Stimulated activated CD8-positive, alpha-beta memory T cell treated with anti-CD3 and anti-CD28 coated beads, Interleukin-4, amount 100 ng/mL, for 24 hours (primary cell): ENCODE results near the gene ASCC2.
A peak's percentile ranks its signal among the peaks of the same experiment; 100 is the strongest.
"Not testable (repeated sequence)": the region's sequence is repeated elsewhere in the genome, so short reads cannot be mapped to it uniquely, and the experiment has no call there.

Experiments used
- DNase-seq: peaks from one replicate; pipeline ENCODE4 v3.0.0-alpha.2; 2020; ENCODE audit warnings: low read depth

ASCC2 gene

DNA sequence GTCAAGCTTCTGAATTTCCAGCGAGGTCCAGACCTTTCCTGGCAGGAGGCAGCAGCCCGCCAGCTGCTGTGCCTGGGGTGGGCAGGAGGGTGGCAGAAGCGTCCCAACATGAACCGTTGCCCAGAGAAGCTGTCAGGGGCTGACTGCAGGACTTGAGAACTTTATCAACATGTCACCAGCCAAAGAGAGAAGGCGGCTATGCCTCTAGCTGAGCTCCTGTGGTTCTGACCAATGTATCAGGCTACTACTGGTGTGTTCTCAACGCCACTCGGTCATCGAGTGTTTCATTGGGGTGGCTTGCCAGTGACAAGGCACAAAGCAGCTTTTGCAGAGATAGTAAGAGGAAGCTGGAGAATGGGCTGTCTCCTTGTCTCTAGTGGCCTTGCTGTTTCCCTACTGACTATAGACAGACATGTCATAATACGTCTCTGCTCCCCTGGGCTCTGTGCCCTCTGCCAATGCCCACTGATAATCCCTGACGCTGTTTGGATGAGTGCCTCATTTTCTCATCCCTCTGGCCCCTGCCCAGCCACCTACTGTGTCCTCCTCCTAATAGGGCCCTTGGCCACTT lies 17.6 kb upstream of the ASCC2 start:
- DNase-seq = no peak

DNA sequence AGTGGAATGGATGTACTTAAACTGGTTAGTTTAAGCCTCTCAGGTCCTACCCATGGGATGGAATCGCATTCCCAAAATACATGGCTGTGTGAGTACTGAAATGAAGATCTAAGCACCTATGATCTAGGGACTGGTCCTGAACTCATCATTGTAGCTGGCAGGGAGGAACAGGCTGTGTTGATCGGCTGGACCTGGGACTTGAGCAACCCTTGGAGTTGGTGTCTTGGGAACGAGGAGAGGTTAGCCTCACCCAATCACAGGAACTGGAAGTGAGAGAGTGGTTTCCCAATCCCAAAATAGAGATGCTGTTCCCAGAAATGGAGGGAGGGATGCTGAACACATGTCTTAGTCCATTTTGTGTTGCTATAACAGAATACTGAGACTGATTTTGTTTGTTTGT lies 16.4 kb upstream of the ASCC2 start:
- no peak for DNase-seq

DNA sequence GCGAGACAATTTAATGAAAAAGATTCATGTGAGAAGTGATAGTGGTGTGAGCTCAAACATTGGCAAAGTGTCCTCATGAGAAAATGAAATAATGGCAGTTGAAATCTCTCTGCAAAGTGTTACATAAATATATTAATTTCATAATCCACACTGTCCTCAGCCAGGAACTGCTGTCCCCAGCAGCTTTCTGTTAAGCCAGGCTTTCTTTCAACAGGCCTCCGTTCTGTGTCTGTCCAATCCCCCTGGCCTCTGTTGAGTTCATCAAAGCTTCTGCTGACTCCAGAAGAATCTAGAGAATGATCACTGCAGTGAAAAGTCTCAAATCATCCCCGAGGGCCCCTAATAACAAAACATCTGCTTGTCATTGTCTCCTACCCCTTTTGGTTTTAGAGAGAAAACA lies 10.0 kb upstream of the ASCC2 start:
- no peak for DNase-seq

DNA sequence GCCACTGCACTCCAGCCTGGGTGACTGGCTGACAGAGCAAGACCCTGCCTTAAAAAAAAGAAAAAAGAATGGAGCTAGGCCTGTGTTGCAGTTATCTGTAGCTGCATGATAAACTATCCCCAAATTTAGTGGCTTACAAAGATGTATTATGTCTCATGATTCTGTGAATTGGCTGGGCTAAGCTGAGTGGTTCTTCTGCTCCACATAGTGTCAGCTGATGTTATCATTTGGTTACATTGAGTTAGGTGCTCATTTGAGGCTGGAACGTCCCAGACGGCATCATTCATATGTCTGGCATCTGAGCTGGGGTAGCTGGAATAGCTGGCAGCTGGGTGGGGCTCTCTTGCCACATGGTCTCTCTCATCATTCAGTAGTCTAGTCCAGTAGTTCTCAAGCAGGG lies 8.2 kb upstream of the ASCC2 start:
- DNase-seq = no peak

DNA sequence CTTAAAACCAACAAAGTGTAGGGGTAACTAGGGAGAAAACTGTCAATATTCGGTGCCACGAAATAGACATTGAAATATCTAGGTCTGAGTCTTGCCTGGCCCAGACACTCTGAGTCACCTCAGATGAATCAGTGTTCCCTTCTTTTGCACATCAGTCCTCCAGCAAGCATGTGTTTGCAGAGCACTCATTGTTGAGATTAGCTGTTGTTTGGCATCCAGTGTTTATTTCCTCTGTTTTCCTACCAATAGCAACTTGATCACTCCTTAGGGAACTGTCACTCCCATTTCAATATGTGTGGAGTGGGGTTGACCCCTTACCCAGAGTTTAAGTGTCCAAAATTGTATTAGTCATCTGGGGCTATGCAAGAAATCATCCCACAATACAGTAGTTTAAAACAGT lies 4.7 kb upstream of the ASCC2 start:
- DNase-seq = no peak

DNA sequence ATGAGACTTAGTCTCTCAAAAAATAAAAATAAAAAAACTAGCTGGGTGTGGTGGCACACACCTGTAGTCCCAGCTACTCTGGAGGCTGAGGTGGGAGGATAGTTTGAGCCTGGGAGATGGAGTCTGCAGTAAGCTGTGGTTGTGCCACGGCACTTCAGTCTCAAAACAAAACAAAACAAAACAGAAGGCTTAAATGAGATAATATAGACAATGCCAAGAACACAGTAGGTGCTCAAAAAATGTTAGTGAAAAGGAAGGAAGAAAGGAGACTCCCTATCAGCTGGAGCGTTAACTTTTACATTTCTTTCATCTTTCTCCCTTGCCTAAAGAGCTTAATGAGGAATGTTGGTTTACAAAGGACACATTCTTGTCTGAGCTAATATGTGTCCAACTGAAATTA lies 4.1 kb upstream of the ASCC2 start:
- no peak for DNase-seq

DNA sequence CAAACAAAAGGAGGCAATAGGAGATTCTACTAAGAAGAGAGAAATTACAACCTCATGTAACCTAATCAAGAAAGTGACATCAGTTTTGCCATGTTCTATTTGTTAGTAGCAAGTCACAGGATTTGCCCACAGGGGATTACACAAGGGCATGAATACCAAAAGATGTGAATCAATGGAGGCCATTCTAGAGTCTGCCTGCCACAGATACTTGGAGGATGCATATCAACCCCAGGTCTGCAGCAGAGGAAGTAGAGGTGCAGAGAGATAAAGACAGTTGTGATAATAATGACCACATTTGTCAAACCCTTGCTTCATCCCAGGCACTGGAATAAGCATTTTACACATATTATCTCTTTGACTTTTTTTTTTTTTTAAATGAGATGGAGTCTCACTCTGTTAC lies 2.4 kb upstream of the ASCC2 start:
- no peak for DNase-seq

DNA sequence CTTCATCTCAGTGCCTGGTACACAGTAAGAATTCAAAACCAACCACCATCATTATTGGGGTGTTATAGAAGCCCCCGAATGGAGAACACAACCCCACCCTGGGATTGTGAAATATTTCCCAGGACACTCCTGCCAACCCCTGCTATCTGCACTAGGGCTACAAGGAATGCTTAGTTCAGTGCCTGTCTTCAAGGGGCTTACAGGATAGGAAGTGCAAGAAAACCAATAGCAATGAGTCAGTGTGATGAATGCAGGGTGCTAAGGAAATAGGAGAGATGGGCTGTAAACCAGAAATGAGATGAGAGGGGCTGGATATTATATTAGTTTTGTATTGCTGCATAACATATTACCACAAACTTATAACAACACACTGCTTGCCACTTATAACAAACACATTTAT lies 965 bp upstream of the ASCC2 start:
- DNase-seq = no peak

DNA sequence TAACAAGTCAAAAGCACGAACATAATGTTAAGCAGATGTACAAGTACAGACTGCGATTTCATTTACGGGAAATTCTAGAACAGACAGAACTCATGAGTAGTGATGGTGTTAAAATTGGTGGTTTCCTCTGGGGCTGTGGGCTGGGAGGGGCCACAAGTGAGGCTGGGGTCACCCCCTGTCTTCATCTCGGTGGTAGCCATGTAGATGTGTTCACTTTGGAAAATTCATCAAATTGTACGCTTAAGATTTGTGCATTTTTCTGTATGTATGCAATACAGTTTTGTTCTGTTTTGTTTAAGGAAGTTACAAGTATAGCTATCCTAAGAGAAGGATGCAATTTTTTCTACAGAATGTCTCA lies 504 bp upstream of the ASCC2 start:
- no peak for DNase-seq

DNA sequence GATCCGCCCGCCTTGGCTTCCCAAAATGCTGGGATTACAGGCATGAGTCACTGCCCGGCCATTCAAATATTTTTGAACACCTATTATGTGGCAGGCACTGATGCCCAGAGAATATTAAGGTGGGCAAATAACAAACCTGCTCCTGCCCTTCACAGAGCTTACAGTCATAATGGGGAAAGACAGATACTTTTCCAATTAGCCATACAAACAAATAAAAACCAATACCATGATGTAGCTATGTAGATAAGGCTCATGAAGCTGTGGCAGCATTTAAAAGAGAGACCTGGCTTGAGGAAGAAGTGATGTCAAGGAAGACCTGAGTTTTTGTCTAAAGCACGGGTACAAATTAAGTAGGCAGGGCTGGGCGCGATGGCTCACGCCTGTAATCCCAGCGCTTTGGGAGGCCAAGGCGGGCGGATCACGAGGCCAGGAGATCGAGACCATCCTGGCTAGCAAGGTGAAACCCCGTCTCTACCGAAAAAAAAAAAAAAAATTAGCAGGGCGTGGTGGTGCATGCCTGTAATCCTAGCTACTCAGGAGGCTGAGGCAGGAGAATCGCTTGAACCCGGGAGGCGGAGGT lies 1.2 kb downstream of the ASCC2 start:
- not testable (repeated sequence) for DNase-seq

DNA sequence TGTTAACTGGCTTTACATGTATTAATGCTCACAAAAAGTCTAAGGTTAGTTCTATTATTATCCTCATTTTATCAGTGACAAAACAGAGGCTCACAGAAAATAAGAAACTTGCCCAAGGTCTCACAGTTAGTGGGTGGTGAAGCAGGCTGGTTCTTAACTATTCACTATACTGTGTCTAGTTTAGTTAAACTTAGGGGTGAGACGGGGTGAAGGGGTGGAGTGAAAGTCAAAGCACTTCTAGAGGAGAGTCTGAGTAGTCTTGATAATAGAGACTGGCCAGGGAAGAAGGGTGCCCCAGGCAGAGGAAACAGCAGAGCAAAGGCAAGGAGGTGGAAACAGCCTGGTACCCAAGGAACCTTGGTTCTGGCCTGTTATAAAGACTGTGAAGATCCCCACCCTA lies 4.0 kb downstream of the ASCC2 start:
- DNase-seq = no peak

DNA sequence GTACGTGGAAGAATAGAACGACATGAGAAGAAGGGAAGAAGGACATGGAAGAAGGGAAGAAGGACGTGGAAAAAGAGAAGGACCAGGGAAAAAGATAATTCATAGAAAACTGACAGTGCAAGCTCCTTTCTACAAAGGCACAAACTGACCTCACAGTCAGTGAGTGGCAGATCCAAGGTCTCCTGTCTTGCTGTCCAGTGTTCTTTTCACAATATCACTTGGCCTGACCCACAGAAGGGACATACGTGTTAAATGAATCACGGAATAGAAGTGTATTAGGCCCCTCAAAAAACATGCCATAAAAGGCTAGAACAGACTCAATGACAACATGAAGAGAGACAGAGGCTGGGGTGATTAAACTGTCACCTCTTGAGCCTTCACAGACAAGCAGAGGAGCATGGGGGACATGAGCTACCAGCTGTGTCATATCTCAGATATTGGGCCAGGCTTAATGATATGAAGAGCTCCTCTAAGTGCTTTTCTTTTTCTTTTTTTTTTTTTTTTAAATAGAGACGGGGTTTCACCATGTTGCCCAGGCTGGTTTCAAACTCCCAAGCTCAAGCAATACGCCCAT lies 4.6 kb downstream of the ASCC2 start:
- DNase-seq = no peak

DNA sequence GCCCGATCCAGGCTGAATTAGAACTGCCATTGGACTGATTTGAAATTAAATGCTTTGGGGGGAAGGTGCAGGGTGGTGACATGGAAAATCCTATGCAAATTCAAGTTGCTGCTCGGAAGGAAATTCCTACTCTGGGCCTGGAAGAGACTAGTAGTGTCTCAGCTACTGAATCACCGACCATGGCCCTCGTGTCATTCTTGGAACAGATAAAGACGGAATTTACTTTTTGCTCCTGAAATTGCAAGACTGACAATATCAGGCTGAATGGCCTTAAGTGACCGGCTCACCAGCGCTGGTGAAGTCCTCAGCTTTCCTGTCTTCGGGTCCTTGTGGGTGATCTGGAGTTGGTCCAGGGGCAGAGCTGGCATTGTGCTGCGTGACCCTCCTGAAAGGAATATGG lies 6.1 kb downstream of the ASCC2 start:
- no peak for DNase-seq

DNA sequence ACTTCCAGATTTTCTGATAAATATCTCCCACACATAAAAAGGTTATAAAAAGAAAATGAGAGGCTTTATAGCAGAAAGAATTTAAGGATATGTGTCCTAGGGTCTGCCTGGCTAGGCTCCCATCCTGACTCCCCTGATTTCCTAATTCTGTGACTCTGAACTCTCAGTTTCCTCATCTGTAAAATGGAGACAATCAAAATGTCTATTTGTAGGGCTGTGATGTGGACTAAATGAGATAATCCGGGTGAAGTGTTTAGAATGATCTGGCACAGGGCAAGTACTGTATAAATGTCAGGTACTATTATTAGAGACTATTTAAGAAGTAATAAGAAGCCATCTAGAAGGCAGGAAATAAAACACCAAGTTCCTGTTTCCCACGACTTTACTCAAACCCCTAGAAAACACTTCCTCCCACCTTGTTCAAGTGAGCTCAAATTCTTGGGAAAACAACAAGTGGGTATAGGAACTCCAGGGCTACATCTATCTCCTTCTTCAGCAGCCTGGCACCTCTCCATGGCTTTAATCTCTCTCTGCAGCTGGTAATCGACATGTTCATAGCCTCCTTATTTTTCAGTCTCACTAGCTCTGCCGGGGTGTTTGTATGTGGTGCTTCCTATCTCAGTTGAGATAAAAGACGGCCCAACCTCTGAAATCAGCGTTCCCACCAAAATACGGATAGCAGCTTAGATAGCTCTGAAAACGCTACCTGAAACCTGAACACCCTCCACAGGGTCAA lies 6.7 kb downstream of the ASCC2 start:
- no peak for DNase-seq

DNA sequence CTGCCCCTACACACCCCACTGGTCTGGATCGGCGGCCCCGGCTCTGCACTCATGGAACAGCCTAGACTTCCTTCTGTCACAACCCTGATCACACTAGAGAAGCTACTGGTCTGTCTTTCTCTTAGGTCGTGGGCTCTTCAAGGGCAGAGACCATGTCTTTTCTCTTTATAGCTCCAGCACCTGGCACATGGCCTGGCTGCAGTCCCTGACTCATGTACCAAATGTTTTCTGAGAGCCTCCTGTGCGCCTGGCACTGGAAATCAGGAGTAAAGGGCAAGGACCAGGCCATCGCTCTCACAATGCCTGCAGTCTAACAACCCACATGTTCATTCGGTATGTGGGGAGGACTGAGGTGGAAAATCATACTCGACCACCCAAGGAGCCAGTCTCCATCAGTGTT lies 7.5 kb downstream of the ASCC2 start:
- no peak for DNase-seq

DNA sequence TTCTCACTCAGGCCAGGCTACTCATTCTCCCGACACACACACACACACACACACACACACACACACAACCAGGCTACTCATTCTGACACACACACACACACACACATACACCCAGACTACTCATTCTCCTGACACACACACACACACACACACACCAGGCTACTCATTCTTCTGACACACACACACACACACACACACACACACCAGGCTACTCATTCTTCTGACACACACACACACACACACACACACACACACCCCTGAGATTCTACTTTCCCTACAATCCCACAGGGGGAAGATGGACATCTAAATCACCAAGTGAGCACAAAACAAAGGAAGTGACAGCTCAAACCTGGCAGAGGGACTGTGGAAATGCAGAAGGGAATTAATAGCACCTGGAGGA lies 10.3 kb downstream of the ASCC2 start:
- not testable (repeated sequence) for DNase-seq

DNA sequence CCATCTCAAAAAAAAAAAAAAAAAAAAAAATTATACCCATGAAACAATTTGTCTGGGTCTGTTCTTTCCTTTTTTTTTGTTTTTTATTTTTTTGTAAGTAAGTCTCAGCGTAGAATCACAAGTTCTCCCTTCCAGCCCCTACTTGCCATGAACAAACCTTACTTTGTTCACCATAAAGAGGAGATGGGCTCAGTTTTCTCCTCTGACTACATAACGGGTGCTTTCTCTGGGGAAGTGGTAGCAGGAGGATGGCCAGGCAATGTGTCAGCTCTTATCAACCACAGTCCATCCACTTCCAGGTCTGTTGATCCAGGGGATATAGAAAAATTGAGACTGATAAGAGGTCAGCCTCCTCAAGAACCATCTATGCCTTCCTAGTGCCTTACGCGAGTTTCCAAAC lies 11.0 kb downstream of the ASCC2 start:
- DNase-seq = no peak

DNA sequence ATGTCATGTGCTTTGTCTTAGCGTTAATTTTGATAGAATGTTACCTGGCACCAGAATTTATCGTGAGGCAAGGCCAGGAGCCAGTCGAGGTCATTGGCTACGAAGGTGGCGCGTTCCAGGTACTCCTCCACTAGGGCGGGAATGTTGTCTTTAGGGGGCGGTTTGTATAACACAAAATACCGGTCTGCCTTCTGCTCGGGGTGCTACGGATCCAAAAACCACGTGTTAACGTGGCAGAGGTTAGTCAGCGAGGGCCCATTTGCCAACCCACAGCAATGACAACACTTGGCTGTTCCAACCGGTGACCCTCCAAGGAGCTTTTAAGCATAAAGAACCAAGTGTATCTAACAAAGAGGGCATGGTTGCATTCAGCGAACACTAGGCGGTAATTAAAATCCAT lies 12.5 kb downstream of the ASCC2 start:
- no peak for DNase-seq

DNA sequence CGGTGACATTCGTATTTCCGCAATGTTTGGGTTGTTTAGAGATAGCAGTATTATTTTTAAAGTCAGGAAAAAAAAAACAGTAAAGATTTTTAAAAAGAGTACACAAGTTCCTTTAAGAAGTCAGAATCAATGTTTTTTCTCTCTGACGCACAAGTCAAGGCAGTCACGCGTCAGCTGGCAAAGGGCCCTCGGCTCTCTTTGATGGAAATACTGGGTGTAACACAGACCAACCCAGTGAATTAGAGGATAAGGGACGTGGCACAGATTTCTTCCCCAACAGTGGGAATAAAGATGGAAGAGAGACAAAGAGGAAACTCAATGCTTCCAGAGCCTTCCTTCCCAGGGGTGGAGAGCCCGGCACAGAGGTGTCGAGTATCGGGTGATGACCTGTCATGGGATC lies 13.4 kb downstream of the ASCC2 start:
- no peak for DNase-seq

DNA sequence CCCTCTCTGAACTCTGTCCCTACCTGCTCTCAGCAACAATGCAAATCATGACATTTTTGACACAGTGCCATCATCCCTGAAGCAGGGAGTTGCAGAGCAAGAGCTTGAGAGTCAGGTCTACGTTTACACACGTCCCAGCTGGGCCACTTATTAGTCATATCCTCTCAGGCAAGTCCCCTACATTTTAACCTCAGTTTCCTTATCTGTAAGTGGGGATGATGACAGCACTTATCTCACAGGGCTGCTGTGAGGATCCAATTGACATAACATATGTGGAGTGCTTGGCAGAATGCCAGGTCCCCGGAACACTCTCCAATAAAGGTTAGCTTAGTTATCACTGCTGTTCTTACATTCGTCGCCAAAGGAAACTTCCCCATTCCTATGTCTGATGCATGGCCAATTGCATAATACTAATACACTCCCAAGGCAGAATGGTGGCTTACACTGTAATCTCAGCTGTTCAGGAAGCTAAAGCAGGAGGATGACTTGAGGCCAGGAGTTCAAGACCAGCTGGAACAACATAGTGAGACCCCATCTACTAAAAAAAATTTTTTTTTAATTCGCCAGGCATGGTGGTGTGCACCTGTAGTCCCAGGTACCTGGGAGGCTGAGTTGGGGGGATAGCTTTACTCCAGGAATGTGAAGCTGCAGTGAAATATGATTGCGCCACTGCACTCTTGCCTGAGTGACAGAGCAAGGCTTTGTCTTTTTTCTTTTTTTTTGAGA lies 16.6 kb downstream of the ASCC2 start:
- peak; percentile 1 for DNase-seq

DNA sequence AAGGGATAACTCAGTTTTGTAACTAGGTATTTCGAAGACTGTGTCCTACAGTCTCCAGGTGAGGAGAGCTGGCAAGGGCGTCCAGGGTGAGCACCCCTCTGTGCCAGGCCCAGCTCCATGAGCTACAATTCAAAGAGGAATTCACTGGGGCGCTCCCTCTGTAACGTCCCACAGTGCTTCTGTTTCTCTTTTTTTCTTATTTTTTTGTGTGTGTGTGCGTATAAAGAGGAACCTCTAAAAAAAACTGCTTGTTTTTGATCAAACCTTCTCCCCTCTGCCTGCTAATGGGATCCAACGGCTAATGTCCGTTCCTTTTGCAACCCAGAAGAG lies 17.1 kb downstream of the ASCC2 start:
- DNase-seq = no peak

DNA sequence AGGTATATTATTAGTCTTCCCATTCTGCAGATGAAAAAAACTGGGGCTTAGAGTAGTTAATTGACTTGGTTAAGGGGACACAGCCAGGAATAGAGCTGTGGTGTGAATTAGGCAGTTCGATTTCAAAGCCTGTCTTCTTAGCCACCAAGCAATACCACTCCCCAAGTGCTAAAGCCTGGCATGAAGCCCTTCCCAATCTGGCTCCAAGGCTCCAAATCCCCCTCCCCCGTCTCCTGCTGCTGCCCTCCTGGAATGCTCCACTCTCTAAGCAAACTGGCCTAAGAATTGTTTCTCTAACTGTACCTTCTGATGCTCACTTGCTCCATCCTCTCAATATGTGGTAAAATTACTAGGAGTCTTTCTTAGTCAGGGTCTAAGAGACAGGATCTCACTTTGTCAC lies 18.6 kb downstream of the ASCC2 start:
- DNase-seq = no peak

DNA sequence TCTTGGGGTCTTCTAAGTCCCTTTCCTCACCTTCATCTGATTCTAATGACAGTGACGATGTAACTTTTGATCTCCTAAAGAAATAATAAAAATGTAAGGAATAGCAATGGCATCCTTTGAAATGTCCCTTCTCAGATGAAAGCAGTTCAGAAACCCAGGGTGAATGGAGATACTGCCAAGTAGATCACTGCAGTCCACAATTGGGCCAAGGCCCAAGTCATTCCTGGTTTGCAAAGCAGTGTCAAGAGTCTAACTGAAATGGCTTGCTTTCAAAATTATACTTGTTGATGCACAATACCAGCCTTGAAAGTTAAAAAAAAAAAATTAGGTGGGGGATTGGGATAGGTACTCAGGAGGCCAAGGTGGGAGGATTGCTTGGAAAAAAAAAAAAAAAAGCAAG lies 20.4 kb downstream of the ASCC2 start:
- no peak for DNase-seq
